HG02852 (cell line): ENCODE data around the gene FNDC8.
"Not testable (repeated sequence)": the region's sequence is repeated elsewhere in the genome, so short reads cannot be mapped to it uniquely, and the experiment has no call there.

Experiments
- ATAC-seq: cut with Tn5 transposase; IDR thresholded peaks from one replicate; pipeline ENCODE4 v1.9.1; 2021; ENCODE audit warnings: mild to moderate bottlenecking, moderate library complexity; ENCODE audit not compliant: unreplicated experiment

The FNDC8 gene

GRCh38 chr17:35094902-35095301, 26.5 kb upstream of the FNDC8 start:
- no peak for ATAC-seq

DNA sequence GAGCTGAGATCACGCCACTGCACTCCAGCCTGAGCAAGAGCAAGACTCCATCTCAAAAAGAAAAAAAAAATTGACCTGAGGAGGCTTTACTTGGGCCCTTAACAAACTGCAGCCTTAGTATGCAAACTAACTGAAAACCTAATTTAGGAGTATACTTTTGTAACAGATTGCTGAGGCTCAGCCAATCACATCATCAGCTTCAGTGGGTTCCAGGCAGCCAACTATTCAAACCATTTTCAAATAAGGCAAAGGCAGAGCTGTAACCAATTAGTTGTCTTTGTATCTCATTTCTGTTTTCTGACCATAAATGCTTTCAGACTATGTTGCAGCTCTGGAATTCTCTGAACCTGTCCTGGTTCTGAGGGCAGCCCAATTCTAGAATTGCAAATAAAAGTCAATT, 25.7 kb upstream of the FNDC8 start:
- no peak for ATAC-seq

- no peak for ATAC-seq
These were observed 23.6 kb upstream of the FNDC8 start for GRCh38 chr17:35097776-35098175.

- ATAC-seq = no peak
These were observed 21.5 kb upstream of the FNDC8 start for GRCh38 chr17:35099908-35100307.

GRCh38 chr17:35101036-35101435, 20.4 kb upstream of the FNDC8 start:
- no peak for ATAC-seq

DNA sequence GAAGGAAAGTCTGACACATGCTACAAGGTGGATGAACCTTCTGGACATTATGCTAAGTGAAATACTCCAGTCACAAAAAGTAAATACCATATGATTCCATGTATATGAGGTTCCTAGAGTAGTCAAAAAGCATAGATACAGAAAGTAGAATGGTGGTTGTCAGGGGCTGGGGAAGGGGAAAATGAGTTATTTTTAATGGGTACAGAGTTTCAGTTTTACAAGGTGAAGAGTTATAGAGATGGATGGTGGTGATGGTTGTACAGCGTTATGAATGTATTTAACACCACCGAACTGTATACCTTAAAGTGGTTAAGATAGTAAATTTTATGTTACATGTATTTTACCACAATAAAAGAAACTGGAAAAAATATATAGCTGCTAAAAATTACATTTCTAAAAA, 19.7 kb upstream of the FNDC8 start:
- ATAC-seq = no peak

- ATAC-seq = no peak
These were observed 18.1 kb upstream of the FNDC8 start for GRCh38 chr17:35103271-35103670.

- no peak for ATAC-seq
These were observed 16.5 kb upstream of the FNDC8 start for GRCh38 chr17:35104844-35105450.

- ATAC-seq = not testable (repeated sequence)
These were observed 10.6 kb upstream of the FNDC8 start for GRCh38 chr17:35110791-35111190.

GRCh38 chr17:35116845-35117244, 4.6 kb upstream of the FNDC8 start:
- ATAC-seq = no peak

DNA sequence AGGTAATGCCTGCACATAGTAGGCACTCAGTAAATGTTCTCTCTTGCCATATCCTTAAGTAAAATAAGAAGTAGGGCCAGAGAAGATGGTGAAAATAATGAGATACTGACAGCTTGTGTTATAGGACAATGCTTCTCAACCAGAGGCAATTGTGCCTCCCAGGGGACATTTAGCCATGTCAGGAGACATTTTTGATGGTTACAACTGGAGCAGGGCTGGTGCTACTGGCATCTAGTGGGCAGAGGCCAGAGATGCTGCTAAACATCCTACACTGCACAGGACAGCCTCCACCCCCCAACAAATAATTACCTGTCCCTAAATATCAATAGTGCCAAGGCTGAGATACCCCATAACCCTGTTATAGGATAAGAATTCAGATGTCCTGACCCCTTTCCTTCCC, 3.4 kb upstream of the FNDC8 start:
- no peak for ATAC-seq

- peak; percentile 80 for ATAC-seq
These were observed 1.8 kb upstream of the FNDC8 start, which contains the start of gene RAD51D for GRCh38 chr17:35119370-35120165. Gene RAD51D (minus strand): TSS chr17:35119860. CDS start chr17:35119613, 247 bp downstream.

DNA sequence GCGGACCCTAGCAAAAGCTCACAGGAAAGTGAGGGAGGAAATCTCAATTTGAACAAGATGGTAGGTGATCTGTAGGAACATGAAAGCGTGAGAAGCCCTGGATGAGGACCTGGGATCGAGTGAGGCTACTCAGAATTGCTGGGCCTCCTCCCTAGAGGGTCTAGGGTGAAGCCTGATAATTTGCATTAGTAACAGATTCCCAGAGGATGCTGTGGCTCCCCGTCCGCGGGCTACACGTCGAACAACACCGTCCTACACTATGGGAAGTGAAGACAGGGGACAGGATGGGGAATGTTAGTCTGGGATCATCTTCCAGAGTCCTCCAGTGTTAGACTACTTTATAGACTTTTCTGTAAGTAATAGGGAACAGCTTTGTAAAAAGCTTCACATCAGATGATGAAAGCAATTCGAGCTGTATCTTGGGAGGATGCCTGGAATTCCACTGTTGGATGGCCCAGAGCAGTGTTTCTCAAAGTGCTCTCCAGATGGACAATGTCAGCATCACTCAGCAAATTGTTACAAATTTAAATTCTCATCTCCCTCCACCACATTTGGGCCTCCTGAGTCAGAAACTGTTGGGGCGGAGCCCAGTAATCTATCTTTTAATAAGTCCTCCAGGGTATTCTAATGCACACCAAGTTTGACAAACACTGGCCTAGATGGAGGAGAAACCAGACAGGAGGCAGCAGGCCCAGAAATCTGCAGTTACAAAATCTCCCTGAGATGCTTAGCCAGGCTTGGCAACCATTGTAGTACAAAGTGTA, 6.5 kb downstream of the FNDC8 start:
- ATAC-seq = no peak

DNA sequence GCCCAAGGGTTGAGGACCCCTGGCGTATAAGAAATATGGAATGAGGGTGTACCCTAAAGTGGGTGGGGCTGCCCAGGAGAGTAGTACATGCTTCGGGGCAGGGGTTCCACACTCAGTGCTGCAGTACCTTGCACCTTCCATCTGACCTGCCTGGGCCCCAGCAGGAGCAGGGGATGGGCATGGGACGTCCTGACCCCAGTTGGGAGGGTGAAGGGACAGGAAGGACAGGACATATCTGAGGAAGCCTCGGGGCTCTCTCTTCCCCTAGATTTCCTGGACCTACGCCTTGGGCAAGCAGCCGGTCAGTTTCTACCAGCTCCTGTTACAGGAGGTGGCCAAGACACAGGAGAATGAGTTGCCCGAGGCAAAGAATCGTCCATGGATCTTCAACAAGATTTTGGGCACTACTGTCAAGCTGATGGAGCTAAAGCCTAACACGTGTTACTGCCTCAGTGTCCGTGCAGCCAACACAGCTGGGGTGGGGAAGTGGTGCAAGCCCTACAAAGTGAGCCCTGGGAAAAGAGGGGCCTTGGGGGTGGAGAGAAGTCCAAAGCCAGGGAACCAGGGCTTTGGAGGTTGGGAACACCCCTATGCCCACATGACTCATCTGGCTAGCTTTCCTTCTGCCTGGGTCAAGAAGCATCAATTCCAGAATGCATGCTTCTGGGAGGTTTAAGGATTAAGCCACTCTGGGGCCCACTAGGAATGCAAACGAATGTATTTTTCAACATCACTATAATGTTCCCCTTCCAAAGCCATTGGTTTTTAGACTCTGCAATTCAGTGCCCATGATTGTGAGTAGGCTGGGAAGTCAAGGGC, 7.9 kb downstream of the FNDC8 start:
- ATAC-seq = no peak

GRCh38 chr17:35129973-35130351, 8.5 kb downstream of the FNDC8 start:
- ATAC-seq = no peak

- no peak for ATAC-seq
These were observed 9.0 kb downstream of the FNDC8 start for GRCh38 chr17:35130392-35130791.

- ATAC-seq = no peak
These were observed 10.7 kb downstream of the FNDC8 start for GRCh38 chr17:35132099-35132498.

GRCh38 chr17:35132816-35133550, 11.6 kb downstream of the FNDC8 start:
- no peak for ATAC-seq

DNA sequence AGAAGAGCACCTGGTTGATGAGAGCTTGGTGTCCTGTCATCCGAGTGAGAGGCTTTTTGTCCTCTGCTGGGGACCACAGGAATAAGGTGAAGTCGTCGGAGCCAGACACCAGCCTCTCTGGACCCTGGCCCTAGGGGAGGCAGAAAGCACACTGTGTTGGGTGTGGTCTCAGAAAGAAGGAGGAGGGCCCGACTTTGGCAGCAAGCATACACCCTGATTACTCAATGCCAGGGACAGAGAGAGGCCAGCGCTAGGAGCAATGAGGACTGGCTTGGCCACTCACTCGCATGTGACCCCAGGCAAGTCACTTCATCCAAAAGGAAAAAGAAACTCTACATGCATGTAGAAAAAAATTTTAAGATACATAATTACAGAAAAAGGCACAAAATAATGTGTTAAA, 13.9 kb downstream of the FNDC8 start:
- no peak for ATAC-seq

DNA sequence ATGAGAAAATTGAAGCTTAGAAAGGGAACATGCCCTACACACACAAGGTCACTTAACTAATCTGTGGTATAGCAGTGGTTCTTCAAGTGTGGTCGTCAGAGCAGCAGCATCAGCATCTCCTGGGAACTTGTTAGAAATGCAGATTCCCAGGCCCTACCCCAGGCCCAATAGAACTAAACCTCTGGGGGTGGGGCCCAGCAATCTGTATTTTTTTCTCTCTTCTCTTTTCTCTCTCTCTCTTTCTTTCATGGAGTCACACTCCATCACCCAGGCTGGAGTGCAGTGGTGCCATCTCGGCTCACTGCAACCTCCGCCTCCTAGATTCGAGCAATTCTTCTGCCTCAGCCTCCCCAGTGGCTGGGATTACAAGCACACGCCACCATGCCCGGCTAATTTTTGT, 16.8 kb downstream of the FNDC8 start:
- no peak for ATAC-seq
